ENCODE data around the gene ASTN2.

- no peak for TF ChIP-seq RAD21 (IDR thresholded peaks at IDR 0.05)
- no peak for TF ChIP-seq TAF1 (conservative IDR thresholded peaks at IDR 0.05)
- TF ChIP-seq CTCF (IDR thresholded peaks at IDR 0.05; ENCODE audit: low read depth, low read length, missing input control) = no peak
- no peak for TF ChIP-seq JUND (IDR thresholded peaks at IDR 0.05)
- TF ChIP-seq YY1 (IDR thresholded peaks at IDR 0.05) = no peak
- no peak for TF ChIP-seq SP1 (IDR thresholded peaks at IDR 0.05)
Measured at GRCh38 chr9:116499986-116500871, 914.6 kb downstream of the ASTN2 start.

Measured in liver (tissue), 3 donors.